Choroid plexus epithelial cell (primary cell): ENCODE data around the gene SKP2.

Source experiments
- DNase-seq: peaks from one replicate; pipeline ENCODE4 v3.0.0-alpha.2; 2010; ENCODE audit warnings: low read depth
- H3K4me3 ChIP-seq: 2 replicates; pipeline ENCODE4 v1.5.1; 2011; ENCODE audit warnings: low read depth, mild to moderate bottlenecking, control low read depth, low read length, moderate library complexity
- CTCF ChIP-seq: conservative IDR thresholded peaks from 2 replicates; pipeline ENCODE4 v1.5.1; 2011; ENCODE audit warnings: low read depth, mild to moderate bottlenecking, control low read depth, inconsistent platforms, low read length, moderate library complexity

The SKP2 gene

GRCh38 chr5:36199620-36200019 lies 47.7 kb downstream of the SKP2 start:
- no peak overlapping the region for H3K4me3 ChIP-seq
- TF ChIP-seq CTCF, result no peak
- DNase-seq, result peak; percentile 55

GRCh38 chr5:36200513-36200912 lies 48.6 kb downstream of the SKP2 start:
- DNase-seq, result peak; percentile 44
- TF ChIP-seq CTCF, result no peak
- H3K4me3 ChIP-seq, result no peak overlapping the region

GRCh38 chr5:36202521-36202961 lies 50.6 kb downstream of the SKP2 start:
- TF ChIP-seq CTCF, result no peak
- H3K4me3 ChIP-seq, result no peak overlapping the region
- peak; percentile 83 for DNase-seq

- H3K4me3 ChIP-seq, result no peak overlapping the region
- no peak for DNase-seq
- TF ChIP-seq CTCF, result no peak
Observed at GRCh38 chr5:36205329-36205728, 53.4 kb downstream of the SKP2 start.

GRCh38 chr5:36206913-36207312 lies 55.0 kb downstream of the SKP2 start:
- DNase-seq, result peak; percentile 22
- no peak overlapping the region for H3K4me3 ChIP-seq
- TF ChIP-seq CTCF, result no peak

GRCh38 chr5:36208786-36209185 lies 56.9 kb downstream of the SKP2 start:
- TF ChIP-seq CTCF, result no peak
- no peak overlapping the region for H3K4me3 ChIP-seq
- no peak for DNase-seq

GRCh38 chr5:36209664-36210063 lies 57.8 kb downstream of the SKP2 start:
- peak; percentile 20 for DNase-seq
- H3K4me3 ChIP-seq, result no peak overlapping the region
- no peak for TF ChIP-seq CTCF
